DMS153 (cell line): ENCODE measurements around the gene NSRP1.
"Not testable (repeated sequence)": the region's sequence is repeated elsewhere in the genome, so short reads cannot be mapped to it uniquely, and the experiment has no call there.

Experiments used
- DNase-seq: peaks from one replicate; lab custom pipeline; 2025; lab: John Stamatoyannopoulos, UW

NSRP1 gene

GRCh38 chr17:30186761-30187160 is 70.1 kb downstream of the NSRP1 start:
- DNase-seq, result no peak

GRCh38 chr17:30187573-30187972 is 71.0 kb downstream of the NSRP1 start:
- no peak for DNase-seq

GRCh38 chr17:30188211-30188939 is 71.8 kb downstream of the NSRP1 start:
- no peak for DNase-seq

- DNase-seq, result no peak
Measured at GRCh38 chr17:30191072-30191471, 74.5 kb downstream of the NSRP1 start.

GRCh38 chr17:30196504-30196903 is 79.9 kb downstream of the NSRP1 start:
- DNase-seq, result no peak

GRCh38 chr17:30197416-30197815 is 80.8 kb downstream of the NSRP1 start:
- no peak for DNase-seq

GRCh38 chr17:30199600-30199999 is 83.0 kb downstream of the NSRP1 start:
- no peak for DNase-seq

- no peak for DNase-seq
Measured at GRCh38 chr17:30200106-30200505, 83.5 kb downstream of the NSRP1 start.

GRCh38 chr17:30200656-30201055 is 84.0 kb downstream of the NSRP1 start:
- not testable (repeated sequence) for DNase-seq

- no peak for DNase-seq
Measured at GRCh38 chr17:30203471-30203981, 86.9 kb downstream of the NSRP1 start.

GRCh38 chr17:30207655-30208054 is 91.0 kb downstream of the NSRP1 start:
- no peak for DNase-seq

- no peak for DNase-seq
Measured at GRCh38 chr17:30208214-30208613, 91.6 kb downstream of the NSRP1 start.

GRCh38 chr17:30209930-30210329 is 93.3 kb downstream of the NSRP1 start:
- no peak for DNase-seq

- DNase-seq, result no peak
Measured at GRCh38 chr17:30210366-30210765, 93.8 kb downstream of the NSRP1 start.

- DNase-seq, result no peak
Measured at GRCh38 chr17:30210901-30211300, 94.3 kb downstream of the NSRP1 start.

- DNase-seq, result no peak
Measured at GRCh38 chr17:30211371-30211770, 94.8 kb downstream of the NSRP1 start.

- DNase-seq, result no peak
Measured at GRCh38 chr17:30212750-30213149, 96.1 kb downstream of the NSRP1 start.

GRCh38 chr17:30217054-30217453 is 100.4 kb downstream of the NSRP1 start:
- DNase-seq, result no peak

GRCh38 chr17:30217746-30218245 is 101.2 kb downstream of the NSRP1 start:
- DNase-seq, result no peak

GRCh38 chr17:30218799-30219198 is 102.2 kb downstream of the NSRP1 start:
- DNase-seq, result no peak

- DNase-seq, result no peak
Measured at GRCh38 chr17:30219315-30219714, 102.7 kb downstream of the NSRP1 start.

GRCh38 chr17:30219833-30220232 is 103.2 kb downstream of the NSRP1 start:
- no peak for DNase-seq

GRCh38 chr17:30220414-30220813 is 103.8 kb downstream of the NSRP1 start:
- no peak for DNase-seq

- no peak for DNase-seq
Measured at GRCh38 chr17:30221346-30221745, 104.7 kb downstream of the NSRP1 start.
